Karpas-422 (cell line): Measurements from ENCODE around the gene NTHL1. TPM values are rescaled to one million over a fixed set of nuclear protein-coding genes. Genes with fewer than 3 reads are reported as not detected.

Source experiments
- DNase-seq: peaks from one replicate; pipeline ENCODE4 v3.0.0-alpha.2; 2015
- H2AFZ ChIP-seq: fragments of 200-600 bp; sonication (generic); 2 replicates; pipeline ENCODE4 v1.6.1; 2014; ENCODE audit warnings: antibody characterized with exemption, low read length, mixed read lengths
- H3K27ac ChIP-seq: fragments of 200-600 bp; sonication (generic); 2 replicates; pipeline ENCODE4 v1.5.1; 2014; ENCODE audit warnings: mild to moderate bottlenecking, low read length, moderate library complexity
- H3K27me3 ChIP-seq: fragments of 200-600 bp; sonication (generic); 2 replicates; pipeline ENCODE4 v1.6.1; 2014; ENCODE audit warnings: low read length, mixed read lengths
- H3K36me3 ChIP-seq: fragments of 200-600 bp; sonication (generic); 2 replicates; pipeline ENCODE4 v1.6.1; 2014; ENCODE audit warnings: low read length, mixed read lengths; ENCODE audit not compliant: insufficient read depth
- H3K4me1 ChIP-seq: fragments of 200-600 bp; sonication (generic); 2 replicates; pipeline ENCODE4 v1.6.1; 2014; ENCODE audit warnings: mild to moderate bottlenecking, low read length, mixed read lengths
- H3K4me2 ChIP-seq: fragments of 200-600 bp; sonication (generic); 2 replicates; pipeline ENCODE4 v1.6.1; 2014; ENCODE audit warnings: low read length, low read depth, mild to moderate bottlenecking; ENCODE audit not compliant: poor library complexity, severe bottlenecking
- H3K4me3 ChIP-seq: fragments of 200-600 bp; sonication (generic); 2 replicates; pipeline ENCODE4 v1.5.1; 2014; ENCODE audit warnings: mild to moderate bottlenecking, antibody characterized with exemption, low read length, mixed read lengths
- H3K79me2 ChIP-seq: fragments of 200-600 bp; sonication (generic); 2 replicates; pipeline ENCODE4 v1.6.1; 2014; ENCODE audit warnings: mild to moderate bottlenecking, low read length, mixed read lengths
- H3K9ac ChIP-seq: fragments of 200-600 bp; sonication (generic); 2 replicates; pipeline ENCODE4 v1.6.0; 2014; ENCODE audit warnings: low read length
- H3K9me2 ChIP-seq: fragments of 200-600 bp; sonication (generic), shearing (Covaris generic); replicated peaks from 2 replicates; pipeline ENCODE4 v1.6.0; 2014; ENCODE audit warnings: mild to moderate bottlenecking, low read length, moderate library complexity; ENCODE audit not compliant: insufficient read depth
- H3K9me3 ChIP-seq: fragments of 300-700, 200-600 bp; sonication (generic); 2 replicates; pipeline ENCODE4 v1.6.1; 2014; ENCODE audit warnings: low read length, mixed read lengths
- H4K20me1 ChIP-seq: fragments of 200-600 bp; sonication (generic); 2 replicates; pipeline ENCODE4 v1.6.1; 2014; ENCODE audit warnings: mild to moderate bottlenecking, antibody characterized with exemption, low read length, low read depth; ENCODE audit not compliant: insufficient read depth
- total RNA-seq: library from RNA; depleted of rRNA; stranded (reverse); fragments of >200 nt; shearing (Covaris generic); gene quantifications from 2 replicates; pipeline ENCODE4 v1.2.3, GENCODE V29; 2014; ENCODE audit warnings: low replicate concordance

NTHL1 gene
- total RNA-seq, 1 experiment from 2014 or later, result 23.2 TPM

GRCh38 chr16:2082171-2082982 lies 34.7 kb upstream of the NTHL1 start:
- Histone ChIP-seq H4K20me1 (peaks cover 6% of the 10 kb centered on the region; the same call in 1 of the 2 replicates), H3K4me2 (no peak overlapping the region), H3K9ac (no peak overlapping the region), H3K27ac (no peak overlapping the region), H3K9me2 (no peaks in the 10 kb centered on the region), H3K4me1 (peaks cover 21% of the 10 kb centered on the region), H3K9me3 (no peaks in the 10 kb centered on the region), H3K4me3 (no peak overlapping the region), H3K36me3 (no peaks in the 10 kb centered on the region), H2AFZ (no peak overlapping the region), H3K27me3 (no peaks in the 10 kb centered on the region), H3K79me2 (no peaks in the 10 kb centered on the region)
- DNase-seq, result no peak

GRCh38 chr16:2081201-2082084 lies 33.8 kb upstream of the NTHL1 start:
- Histone ChIP-seq H3K27ac (no peak overlapping the region), H3K4me1 (peaks cover 12% of the 10 kb centered on the region), H3K27me3 (no peaks in the 10 kb centered on the region), H2AFZ (no peak overlapping the region), H3K9me3 (no peaks in the 10 kb centered on the region), H3K79me2 (no peaks in the 10 kb centered on the region), H3K36me3 (no peaks in the 10 kb centered on the region), H3K4me3 (no peak overlapping the region), H3K4me2 (no peak overlapping the region), H3K9ac (no peak overlapping the region), H4K20me1 (no peaks in the 10 kb centered on the region), H3K9me2 (no peaks in the 10 kb centered on the region)
- no peak for DNase-seq

GRCh38 chr16:2079991-2080390 lies 32.4 kb upstream of the NTHL1 start:
- Histone ChIP-seq H3K4me3 (no peak overlapping the region), H3K9me2 (no peaks in the 10 kb centered on the region), H3K4me2 (no peak overlapping the region), H3K9ac (no peak overlapping the region), H3K9me3 (no peaks in the 10 kb centered on the region), H4K20me1 (no peaks in the 10 kb centered on the region), H3K27me3 (no peaks in the 10 kb centered on the region), H2AFZ (no peak overlapping the region), H3K79me2 (no peaks in the 10 kb centered on the region), H3K4me1 (no peaks in the 10 kb centered on the region), H3K36me3 (no peaks in the 10 kb centered on the region), H3K27ac (no peak overlapping the region)
- no peak for DNase-seq

GRCh38 chr16:2079311-2079800 lies 31.7 kb upstream of the NTHL1 start:
- Histone ChIP-seq H3K4me3 (no peak overlapping the region), H3K4me1 (no peaks in the 10 kb centered on the region), H3K27ac (no peak overlapping the region), H3K9me3 (no peaks in the 10 kb centered on the region), H3K4me2 (no peak overlapping the region), H3K36me3 (no peaks in the 10 kb centered on the region), H3K27me3 (no peaks in the 10 kb centered on the region), H3K79me2 (no peaks in the 10 kb centered on the region), H3K9me2 (no peaks in the 10 kb centered on the region), H3K9ac (no peak overlapping the region), H4K20me1 (no peaks in the 10 kb centered on the region), H2AFZ (no peak overlapping the region)
- no peak for DNase-seq

- Histone ChIP-seq H3K79me2 (no peaks in the 10 kb centered on the region), H3K9me2 (no peaks in the 10 kb centered on the region), H3K4me3 (no peak overlapping the region), H3K4me1 (no peaks in the 10 kb centered on the region), H3K36me3 (no peaks in the 10 kb centered on the region), H2AFZ (no peak overlapping the region), H4K20me1 (no peaks in the 10 kb centered on the region), H3K27ac (no peak overlapping the region), H3K9ac (no peak overlapping the region), H3K9me3 (no peaks in the 10 kb centered on the region), H3K4me2 (no peak overlapping the region), H3K27me3 (no peaks in the 10 kb centered on the region)
- no peak for DNase-seq
Observed at GRCh38 chr16:2078691-2079090, 31.1 kb upstream of the NTHL1 start.

- no peak overlapping the region for H3K4me3 ChIP-seq
- H3K4me1 ChIP-seq, result no peaks in the 10 kb centered on the region
- H3K9ac ChIP-seq, result no peak overlapping the region
- no peaks in the 10 kb centered on the region for H3K36me3 ChIP-seq
- H3K4me2 ChIP-seq, result no peak overlapping the region
- no peak overlapping the region for H3K27ac ChIP-seq
- no peak for DNase-seq
- H3K79me2 ChIP-seq, result no peaks in the 10 kb centered on the region
- H2AFZ ChIP-seq, result no peak overlapping the region
- H3K9me2 ChIP-seq, result no peaks in the 10 kb centered on the region
- H4K20me1 ChIP-seq, result no peaks in the 10 kb centered on the region
- no peaks in the 10 kb centered on the region for H3K27me3 ChIP-seq
- no peaks in the 10 kb centered on the region for H3K9me3 ChIP-seq
Observed at GRCh38 chr16:2078096-2078495, 30.5 kb upstream of the NTHL1 start.

GRCh38 chr16:2077696-2078095 lies 30.1 kb upstream of the NTHL1 start:
- H2AFZ ChIP-seq, result no peak overlapping the region
- no peaks in the 10 kb centered on the region for H3K27me3 ChIP-seq
- no peak overlapping the region for H3K4me2 ChIP-seq
- no peaks in the 10 kb centered on the region for H3K9me2 ChIP-seq
- H3K27ac ChIP-seq, result no peak overlapping the region
- H3K36me3 ChIP-seq, result no peaks in the 10 kb centered on the region
- no peak overlapping the region for H3K9ac ChIP-seq
- no peaks in the 10 kb centered on the region for H3K9me3 ChIP-seq
- DNase-seq, result no peak
- no peaks in the 10 kb centered on the region for H3K4me1 ChIP-seq
- H4K20me1 ChIP-seq, result no peaks in the 10 kb centered on the region
- H3K79me2 ChIP-seq, result no peaks in the 10 kb centered on the region
- H3K4me3 ChIP-seq, result no peak overlapping the region

- Histone ChIP-seq H3K4me3 (no peak overlapping the region), H3K79me2 (no peaks in the 10 kb centered on the region), H3K4me1 (no peaks in the 10 kb centered on the region), H3K27ac (no peak overlapping the region), H3K9me2 (no peaks in the 10 kb centered on the region), H3K4me2 (no peak overlapping the region), H3K36me3 (no peaks in the 10 kb centered on the region), H2AFZ (no peak overlapping the region), H3K27me3 (no peaks in the 10 kb centered on the region), H3K9me3 (no peaks in the 10 kb centered on the region), H3K9ac (no peak overlapping the region), H4K20me1 (no peaks in the 10 kb centered on the region)
- no peak for DNase-seq
Observed at GRCh38 chr16:2077016-2077415, 29.4 kb upstream of the NTHL1 start.
